ENCODE results near the gene GAS2L2.

Gene GAS2L2

DNA sequence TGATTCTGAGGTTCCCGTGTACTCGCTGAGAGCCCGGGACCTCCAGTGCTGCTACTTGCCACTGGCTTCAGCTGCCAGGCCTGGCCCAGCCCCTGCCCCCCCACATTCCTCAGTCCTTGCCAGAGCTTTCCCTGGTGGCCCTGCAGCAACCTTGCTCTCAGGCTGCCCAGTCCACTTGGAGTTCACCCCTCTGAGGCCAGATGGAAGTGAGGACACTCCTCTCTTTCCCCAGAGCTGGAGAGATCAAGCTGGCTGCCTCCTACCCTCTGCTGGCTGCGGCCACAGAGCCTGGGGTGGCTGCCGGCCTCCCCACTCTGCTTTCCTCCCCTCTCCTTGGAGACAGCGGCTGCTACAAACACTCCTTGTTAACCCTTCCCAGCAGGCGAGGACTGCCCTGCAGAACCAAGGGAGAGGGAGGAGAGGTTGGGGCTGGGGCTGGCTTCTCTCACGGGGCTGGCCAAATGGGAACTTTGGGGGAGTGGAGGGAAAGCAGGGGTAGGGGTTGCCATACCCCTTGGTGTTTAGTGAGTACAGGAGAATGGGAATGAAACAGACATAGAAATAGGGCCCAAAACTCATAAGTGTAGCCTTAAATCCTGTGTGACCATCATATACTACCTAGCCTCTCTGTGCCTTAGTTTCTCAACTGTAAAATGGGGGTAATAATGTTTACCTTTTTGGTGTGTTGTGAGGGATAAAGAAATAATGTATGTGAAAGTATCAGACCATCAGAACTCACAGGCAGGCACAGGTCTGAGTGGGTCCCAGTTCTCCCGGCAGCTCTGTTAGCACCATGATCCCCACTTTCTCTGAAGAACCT is at the start of gene GAS2L2:
Gene GAS2L2, minus strand, starts transcription at position 295 of the 820 bp plus-strand sequence. CDS start 389 bp downstream, outside the sequence.
- DNase-seq (ENCODE audit: low read depth) = no peak
- TF ChIP-seq, protein P1, sequence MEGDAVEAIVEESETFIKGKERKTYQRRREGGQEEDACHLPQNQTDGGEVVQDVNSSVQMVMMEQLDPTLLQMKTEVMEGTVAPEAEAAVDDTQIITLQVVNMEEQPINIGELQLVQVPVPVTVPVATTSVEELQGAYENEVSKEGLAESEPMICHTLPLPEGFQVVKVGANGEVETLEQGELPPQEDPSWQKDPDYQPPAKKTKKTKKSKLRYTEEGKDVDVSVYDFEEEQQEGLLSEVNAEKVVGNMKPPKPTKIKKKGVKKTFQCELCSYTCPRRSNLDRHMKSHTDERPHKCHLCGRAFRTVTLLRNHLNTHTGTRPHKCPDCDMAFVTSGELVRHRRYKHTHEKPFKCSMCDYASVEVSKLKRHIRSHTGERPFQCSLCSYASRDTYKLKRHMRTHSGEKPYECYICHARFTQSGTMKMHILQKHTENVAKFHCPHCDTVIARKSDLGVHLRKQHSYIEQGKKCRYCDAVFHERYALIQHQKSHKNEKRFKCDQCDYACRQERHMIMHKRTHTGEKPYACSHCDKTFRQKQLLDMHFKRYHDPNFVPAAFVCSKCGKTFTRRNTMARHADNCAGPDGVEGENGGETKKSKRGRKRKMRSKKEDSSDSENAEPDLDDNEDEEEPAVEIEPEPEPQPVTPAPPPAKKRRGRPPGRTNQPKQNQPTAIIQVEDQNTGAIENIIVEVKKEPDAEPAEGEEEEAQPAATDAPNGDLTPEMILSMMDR (conservative IDR thresholded peaks at IDR 0.05; ENCODE audit: low read depth, low read length) = no peak
- no peak within 1 kb of the TSS for H3K4me3 ChIP-seq (ENCODE audit: low read length)

DNA sequence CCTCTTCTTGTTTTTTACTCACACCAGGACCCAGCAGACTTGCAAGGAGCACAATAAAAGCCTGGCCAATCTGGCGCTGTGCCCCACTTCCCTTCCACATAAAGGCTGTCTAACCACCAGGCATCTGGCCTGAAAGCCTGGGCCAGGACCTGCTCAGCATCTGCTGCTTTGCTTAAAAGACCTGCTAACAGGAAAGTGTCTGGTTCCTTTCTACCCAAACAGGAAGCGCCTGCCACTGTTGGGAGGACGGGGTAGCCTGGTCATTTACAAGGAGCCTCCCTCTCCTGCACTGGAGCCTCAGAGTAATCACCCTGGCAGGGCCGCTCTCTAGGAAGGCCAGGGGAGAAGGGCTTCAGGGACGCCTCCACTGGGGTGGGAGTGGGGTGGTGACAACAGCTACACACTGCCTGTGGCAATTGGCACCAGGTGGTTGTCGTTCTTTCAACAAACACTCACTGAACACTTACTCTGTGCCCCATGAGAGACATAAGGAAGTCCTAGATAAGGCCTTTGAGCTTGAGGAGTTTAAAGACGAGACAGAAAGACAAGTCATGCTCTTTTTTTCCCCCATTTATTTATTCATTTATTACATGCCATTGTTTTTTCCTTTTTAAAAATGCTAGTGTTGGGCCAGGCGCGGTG is 48.7 kb upstream of the GAS2L2 start:
- no peak overlapping the region for H3K4me3 ChIP-seq (ENCODE audit: low read length)
- TF ChIP-seq, protein P1 (conservative IDR thresholded peaks at IDR 0.05; ENCODE audit: low read depth, low read length) = no peak
- DNase-seq (ENCODE audit: low read depth) = no peak

DNA sequence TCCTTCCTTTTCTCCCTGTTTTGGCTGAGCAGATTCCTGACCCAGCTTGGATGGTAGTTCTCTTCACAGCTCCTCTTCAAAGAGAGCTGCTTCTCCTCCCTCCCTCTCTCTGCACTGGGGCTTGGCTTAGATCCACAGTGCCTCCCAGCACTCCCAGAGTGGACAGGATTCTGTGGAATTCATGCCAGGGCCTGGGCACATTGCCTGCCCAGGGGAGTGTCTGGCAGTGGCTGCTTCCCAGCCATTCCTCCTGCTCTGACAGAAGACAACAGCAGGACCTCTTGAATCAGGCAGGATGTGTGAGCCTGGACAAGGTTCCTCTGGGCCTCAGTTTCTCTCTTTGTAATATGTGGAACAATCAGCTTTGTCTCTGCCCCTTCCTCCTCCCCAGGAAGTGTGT is 46.9 kb upstream of the GAS2L2 start:
- no peak for DNase-seq (ENCODE audit: low read depth)
- TF ChIP-seq, protein P1 (conservative IDR thresholded peaks at IDR 0.05; ENCODE audit: low read depth, low read length) = no peak
- H3K4me3 ChIP-seq (ENCODE audit: low read length) = no peak overlapping the region

DNA sequence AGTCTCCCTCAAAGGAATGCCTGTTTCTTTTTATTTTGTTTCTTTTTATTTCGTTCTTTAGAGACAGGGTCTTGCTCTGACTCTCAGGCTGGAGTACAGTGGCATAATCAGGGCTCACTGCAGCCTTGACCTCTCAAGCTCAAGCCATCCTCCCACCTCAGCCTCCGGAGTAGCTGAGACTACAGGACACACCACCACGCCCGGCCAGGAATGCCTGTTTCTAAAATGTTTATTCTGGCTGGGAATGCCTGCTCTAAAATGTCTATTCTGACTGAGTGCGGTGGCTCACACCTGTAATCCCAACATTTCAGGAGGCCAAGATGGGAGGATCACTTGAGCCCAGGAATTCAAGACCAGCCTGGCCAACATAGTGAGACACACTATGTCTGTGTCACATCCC is 44.9 kb upstream of the GAS2L2 start:
- TF ChIP-seq, protein P1 (conservative IDR thresholded peaks at IDR 0.05; ENCODE audit: low read depth, low read length) = no peak
- DNase-seq (ENCODE audit: low read depth) = no peak
- no peak overlapping the region for H3K4me3 ChIP-seq (ENCODE audit: low read length)

DNA sequence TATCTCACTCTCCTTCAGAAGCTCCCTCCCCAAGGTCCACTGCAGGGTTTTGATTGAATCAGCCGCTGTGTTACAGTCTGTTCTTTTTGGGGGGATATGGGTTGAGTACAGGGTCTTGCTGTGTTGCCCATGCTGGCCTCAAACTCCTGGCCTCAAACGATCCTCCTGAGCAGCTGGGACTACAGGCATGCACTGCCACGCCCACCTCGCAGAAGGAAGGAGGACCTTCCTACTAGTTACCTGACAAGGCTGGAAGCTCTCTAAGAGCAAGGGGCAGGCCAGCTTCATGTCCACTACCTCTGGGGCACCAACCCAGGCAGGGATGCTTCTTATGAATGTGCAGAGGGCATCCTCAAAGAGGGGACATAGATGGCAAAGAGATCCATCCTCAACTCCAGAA is 44.3 kb upstream of the GAS2L2 start:
- TF ChIP-seq, protein P1 (conservative IDR thresholded peaks at IDR 0.05; ENCODE audit: low read depth, low read length) = no peak
- DNase-seq (ENCODE audit: low read depth) = no peak
- H3K4me3 ChIP-seq (ENCODE audit: low read length) = no peak overlapping the region

DNA sequence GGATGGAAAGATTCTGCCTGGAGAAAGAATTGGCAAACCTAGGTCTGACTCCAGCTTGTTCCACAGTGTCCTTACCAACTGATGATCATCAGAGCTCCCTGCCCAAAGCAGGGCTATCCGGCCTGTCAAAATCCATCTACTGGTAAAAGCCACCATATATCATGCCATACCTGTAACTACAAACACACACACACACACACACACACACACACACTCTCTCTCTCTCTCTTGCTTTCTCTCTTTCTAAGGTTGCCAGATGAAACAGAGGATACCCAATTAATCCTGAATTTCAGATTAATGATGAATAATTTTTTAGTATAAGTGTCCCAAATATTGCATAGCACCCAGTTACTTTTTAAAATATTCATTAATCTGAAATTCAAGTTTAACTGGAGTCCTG is 43.9 kb upstream of the GAS2L2 start:
- no peak overlapping the region for H3K4me3 ChIP-seq (ENCODE audit: low read length)
- DNase-seq (ENCODE audit: low read depth) = no peak
- TF ChIP-seq, protein P1 (conservative IDR thresholded peaks at IDR 0.05; ENCODE audit: low read depth, low read length) = no peak

DNA sequence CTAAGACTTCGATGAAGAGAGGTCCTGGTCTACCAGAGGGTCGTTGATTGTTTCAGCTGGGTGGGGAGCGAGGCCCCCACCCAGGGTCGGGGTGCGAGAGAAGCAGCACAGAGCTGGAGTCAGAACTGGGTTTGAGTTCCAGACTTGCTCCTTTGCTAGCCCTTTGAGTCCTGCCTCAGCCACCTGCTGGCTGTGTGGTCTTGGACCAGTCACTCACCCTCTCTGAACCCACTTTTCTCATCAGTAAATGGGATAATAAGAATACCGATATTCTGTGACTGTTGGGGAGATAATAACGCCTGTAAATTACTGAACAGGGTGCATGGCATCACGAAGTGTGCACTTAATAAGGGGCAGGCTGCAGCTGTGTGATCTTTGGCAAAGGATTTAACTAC is 42.8 kb upstream of the GAS2L2 start:
- DNase-seq (ENCODE audit: low read depth) = no peak
- peak overlapping the region; percentile 48 for H3K4me3 ChIP-seq (ENCODE audit: low read length)
- TF ChIP-seq, protein P1 (conservative IDR thresholded peaks at IDR 0.05; ENCODE audit: low read depth, low read length) = no peak

Measured in retinal pigment epithelial cell (primary cell).